NCI-H2196 treated with DMSO at 0.1 percent for 48 hours (cell line): ENCODE results near the gene S1PR1.
"Not testable (repeated sequence)": the region's sequence is repeated elsewhere in the genome, so short reads cannot be mapped to it uniquely, and the experiment has no call there.

Source experiments
- DNase-seq: peaks from one replicate; lab custom pipeline; 2025; ENCODE audit not compliant: unreplicated experiment; lab: John Stamatoyannopoulos, UW

The S1PR1 gene

GRCh38 chr1:101236516-101237228 is at the start of gene S1PR1:
TSS of gene S1PR1 (plus strand) at chr1:101237019. CDS start at chr1:101238985, 1,966 bp downstream.
- no peak for DNase-seq

- DNase-seq, result no peak
These were observed 49.5 kb upstream of the S1PR1 start for GRCh38 chr1:101187297-101187696.

GRCh38 chr1:101188331-101188730 is 48.5 kb upstream of the S1PR1 start:
- DNase-seq, result no peak

GRCh38 chr1:101188968-101189367 is 47.9 kb upstream of the S1PR1 start:
- DNase-seq, result not testable (repeated sequence)

- DNase-seq, result no peak
These were observed 46.4 kb upstream of the S1PR1 start for GRCh38 chr1:101190441-101190840.

GRCh38 chr1:101191049-101191448 is 45.8 kb upstream of the S1PR1 start:
- no peak for DNase-seq

GRCh38 chr1:101193733-101194169 is 43.1 kb upstream of the S1PR1 start:
- DNase-seq, result no peak

GRCh38 chr1:101194746-101195145 is 42.1 kb upstream of the S1PR1 start:
- no peak for DNase-seq

GRCh38 chr1:101196668-101197067 is 40.2 kb upstream of the S1PR1 start:
- no peak for DNase-seq

GRCh38 chr1:101198842-101199636 is 37.8 kb upstream of the S1PR1 start:
- no peak for DNase-seq

GRCh38 chr1:101199637-101199982 is 37.2 kb upstream of the S1PR1 start:
- no peak for DNase-seq

GRCh38 chr1:101200513-101200912 is 36.3 kb upstream of the S1PR1 start:
- no peak for DNase-seq

GRCh38 chr1:101203820-101204540 is 32.8 kb upstream of the S1PR1 start:
- no peak for DNase-seq

- DNase-seq, result no peak
These were observed 31.4 kb upstream of the S1PR1 start for GRCh38 chr1:101205457-101205856.

GRCh38 chr1:101206139-101206538 is 30.7 kb upstream of the S1PR1 start:
- not testable (repeated sequence) for DNase-seq

- not testable (repeated sequence) for DNase-seq
These were observed 29.5 kb upstream of the S1PR1 start for GRCh38 chr1:101207271-101207670.

GRCh38 chr1:101207891-101208290 is 28.9 kb upstream of the S1PR1 start:
- DNase-seq, result no peak

GRCh38 chr1:101215363-101216011 is 21.3 kb upstream of the S1PR1 start:
- DNase-seq, result no peak

- DNase-seq, result no peak
These were observed 20.2 kb upstream of the S1PR1 start for GRCh38 chr1:101216623-101217022.

- no peak for DNase-seq
These were observed 19.7 kb upstream of the S1PR1 start for GRCh38 chr1:101217148-101217547.

GRCh38 chr1:101218968-101219367 is 17.9 kb upstream of the S1PR1 start:
- not testable (repeated sequence) for DNase-seq
